ENCODE results near the gene SNN. TPM values are rescaled to one million over a fixed set of nuclear protein-coding genes. Genes with fewer than 3 reads are reported as not detected.

The SNN gene
- total RNA-seq, 1 experiment from 2014 or later: 26.0 TPM

DNA sequence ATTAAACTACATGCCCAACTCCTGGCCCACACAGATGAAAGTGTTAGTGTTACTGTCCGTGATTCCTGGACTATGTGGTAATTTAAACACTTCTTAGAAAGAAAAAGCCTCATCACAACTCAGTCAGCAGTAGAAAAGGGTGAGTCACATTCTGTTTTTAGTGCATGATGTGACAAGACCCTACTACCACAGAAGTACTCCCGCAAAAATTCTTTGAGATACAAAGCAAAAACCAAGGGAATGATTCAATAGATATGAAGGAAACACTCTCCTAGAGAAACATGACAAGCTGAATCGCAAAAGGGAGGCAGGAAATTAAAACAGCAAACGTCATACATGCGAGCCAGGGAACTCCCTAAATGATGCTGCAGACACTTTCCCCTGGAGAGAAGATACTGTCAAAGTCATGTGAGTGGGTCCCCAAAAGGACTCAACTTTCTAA, 14.4 kb downstream of the SNN start:
- no peak overlapping the region for H3K4me3 Mint-ChIP-seq (ENCODE audit: low read depth, unreplicated experiment)
- no TSS peak for BruUV-seq (replicated peaks)
- H3K36me3 Mint-ChIP-seq (ENCODE audit: insufficient read depth, unreplicated experiment): peaks cover 51% of the 10 kb centered on the region
- no peaks in the 10 kb centered on the region for H3K9me3 Mint-ChIP-seq (ENCODE audit: low read depth, unreplicated experiment)
- H3K4me1 Mint-ChIP-seq (ENCODE audit: low read depth, unreplicated experiment): peaks cover 28% of the 10 kb centered on the region
- TF ChIP-seq, protein P1, sequence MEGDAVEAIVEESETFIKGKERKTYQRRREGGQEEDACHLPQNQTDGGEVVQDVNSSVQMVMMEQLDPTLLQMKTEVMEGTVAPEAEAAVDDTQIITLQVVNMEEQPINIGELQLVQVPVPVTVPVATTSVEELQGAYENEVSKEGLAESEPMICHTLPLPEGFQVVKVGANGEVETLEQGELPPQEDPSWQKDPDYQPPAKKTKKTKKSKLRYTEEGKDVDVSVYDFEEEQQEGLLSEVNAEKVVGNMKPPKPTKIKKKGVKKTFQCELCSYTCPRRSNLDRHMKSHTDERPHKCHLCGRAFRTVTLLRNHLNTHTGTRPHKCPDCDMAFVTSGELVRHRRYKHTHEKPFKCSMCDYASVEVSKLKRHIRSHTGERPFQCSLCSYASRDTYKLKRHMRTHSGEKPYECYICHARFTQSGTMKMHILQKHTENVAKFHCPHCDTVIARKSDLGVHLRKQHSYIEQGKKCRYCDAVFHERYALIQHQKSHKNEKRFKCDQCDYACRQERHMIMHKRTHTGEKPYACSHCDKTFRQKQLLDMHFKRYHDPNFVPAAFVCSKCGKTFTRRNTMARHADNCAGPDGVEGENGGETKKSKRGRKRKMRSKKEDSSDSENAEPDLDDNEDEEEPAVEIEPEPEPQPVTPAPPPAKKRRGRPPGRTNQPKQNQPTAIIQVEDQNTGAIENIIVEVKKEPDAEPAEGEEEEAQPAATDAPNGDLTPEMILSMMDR (IDR thresholded peaks at IDR 0.05; ENCODE audit: unreplicated experiment): no peak
- no peak for DNase-seq
- no peak overlapping the region for H3K27ac Mint-ChIP-seq (ENCODE audit: unreplicated experiment)
- CTCF ChIA-PET: interaction anchor here (0.8 kb wide), 1 partner anchor 180 kb away, joined by 3 read pairs; no protein-coding TSS in a partner anchor
- intact Hi-C loops (cut with micrococcal nuclease; ENCODE audit: unreplicated experiment): no loop called here
- H3K27me3 Mint-ChIP-seq (ENCODE audit: unreplicated experiment): no peaks in the 10 kb centered on the region

GRCh38 chr16:11683145-11683544, 14.9 kb downstream of the SNN start:
- intact Hi-C loops (cut with micrococcal nuclease; ENCODE audit: unreplicated experiment): no loop called here
- CTCF ChIA-PET: interaction anchor here (0.8 kb wide), 1 partner anchor 181 kb away, joined by 3 read pairs; no protein-coding TSS in a partner anchor
- BruUV-seq (replicated peaks): no TSS peak
- no peak overlapping the region for H3K27ac Mint-ChIP-seq (ENCODE audit: unreplicated experiment)
- no peak overlapping the region for H3K4me3 Mint-ChIP-seq (ENCODE audit: low read depth, unreplicated experiment)
- H3K9me3 Mint-ChIP-seq (ENCODE audit: low read depth, unreplicated experiment): no peaks in the 10 kb centered on the region
- peaks cover 24% of the 10 kb centered on the region for H3K4me1 Mint-ChIP-seq (ENCODE audit: low read depth, unreplicated experiment)
- no peaks in the 10 kb centered on the region for H3K27me3 Mint-ChIP-seq (ENCODE audit: unreplicated experiment)
- TF ChIP-seq, protein P1 (IDR thresholded peaks at IDR 0.05; ENCODE audit: unreplicated experiment): no peak
- no peak for DNase-seq
- H3K36me3 Mint-ChIP-seq (ENCODE audit: insufficient read depth, unreplicated experiment): peaks cover 56% of the 10 kb centered on the region

- intact Hi-C loops (cut with micrococcal nuclease; ENCODE audit: unreplicated experiment): no loop called here
- BruUV-seq (replicated peaks): no TSS peak
- Mint-ChIP-seq H3K4me3 (ENCODE audit: low read depth, unreplicated experiment) (no peak overlapping the region), H3K27ac (ENCODE audit: unreplicated experiment) (no peak overlapping the region), H3K27me3 (ENCODE audit: unreplicated experiment) (no peaks in the 10 kb centered on the region), H3K9me3 (ENCODE audit: low read depth, unreplicated experiment) (no peaks in the 10 kb centered on the region), H3K36me3 (ENCODE audit: insufficient read depth, unreplicated experiment) (peaks cover 64% of the 10 kb centered on the region), H3K4me1 (ENCODE audit: low read depth, unreplicated experiment) (peaks cover 23% of the 10 kb centered on the region)
- CTCF ChIA-PET: no interaction called here
- TF ChIP-seq, protein P1 (IDR thresholded peaks at IDR 0.05; ENCODE audit: unreplicated experiment): no peak
- no peak for DNase-seq
Observed at GRCh38 chr16:11684231-11685025, 16.2 kb downstream of the SNN start.

- intact Hi-C loops (cut with micrococcal nuclease; ENCODE audit: unreplicated experiment): no loop called here
- peaks cover 24% of the 10 kb centered on the region for H3K4me1 Mint-ChIP-seq (ENCODE audit: low read depth, unreplicated experiment)
- no peak overlapping the region for H3K27ac Mint-ChIP-seq (ENCODE audit: unreplicated experiment)
- peaks cover 67% of the 10 kb centered on the region for H3K36me3 Mint-ChIP-seq (ENCODE audit: insufficient read depth, unreplicated experiment)
- CTCF ChIA-PET: interaction anchor here (0.7 to 0.9 kb wide), 2 partner anchors 10 to 40 kb away, joined by 3 read pairs; no protein-coding TSS in a partner anchor
- H3K4me3 Mint-ChIP-seq (ENCODE audit: low read depth, unreplicated experiment): no peak overlapping the region
- no peak for DNase-seq
- H3K27me3 Mint-ChIP-seq (ENCODE audit: unreplicated experiment): no peaks in the 10 kb centered on the region
- BruUV-seq (replicated peaks): no TSS peak
- no peaks in the 10 kb centered on the region for H3K9me3 Mint-ChIP-seq (ENCODE audit: low read depth, unreplicated experiment)
- TF ChIP-seq, protein P1 (IDR thresholded peaks at IDR 0.05; ENCODE audit: unreplicated experiment): no peak
Observed at GRCh38 chr16:11685844-11686618, 17.8 kb downstream of the SNN start.

Data from Calu3 (cell line).